HG03103 (cell line): ENCODE results near the gene APOBEC4.
"Not testable (repeated sequence)": the region's sequence is repeated elsewhere in the genome, so short reads cannot be mapped to it uniquely, and the experiment has no call there.

Experiments used
- ATAC-seq: cut with Tn5 transposase; IDR thresholded peaks from one replicate; pipeline ENCODE4 v1.9.1; 2021; ENCODE audit warnings: low read depth; ENCODE audit not compliant: unreplicated experiment

The APOBEC4 gene, protein sequence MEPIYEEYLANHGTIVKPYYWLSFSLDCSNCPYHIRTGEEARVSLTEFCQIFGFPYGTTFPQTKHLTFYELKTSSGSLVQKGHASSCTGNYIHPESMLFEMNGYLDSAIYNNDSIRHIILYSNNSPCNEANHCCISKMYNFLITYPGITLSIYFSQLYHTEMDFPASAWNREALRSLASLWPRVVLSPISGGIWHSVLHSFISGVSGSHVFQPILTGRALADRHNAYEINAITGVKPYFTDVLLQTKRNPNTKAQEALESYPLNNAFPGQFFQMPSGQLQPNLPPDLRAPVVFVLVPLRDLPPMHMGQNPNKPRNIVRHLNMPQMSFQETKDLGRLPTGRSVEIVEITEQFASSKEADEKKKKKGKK

DNA sequence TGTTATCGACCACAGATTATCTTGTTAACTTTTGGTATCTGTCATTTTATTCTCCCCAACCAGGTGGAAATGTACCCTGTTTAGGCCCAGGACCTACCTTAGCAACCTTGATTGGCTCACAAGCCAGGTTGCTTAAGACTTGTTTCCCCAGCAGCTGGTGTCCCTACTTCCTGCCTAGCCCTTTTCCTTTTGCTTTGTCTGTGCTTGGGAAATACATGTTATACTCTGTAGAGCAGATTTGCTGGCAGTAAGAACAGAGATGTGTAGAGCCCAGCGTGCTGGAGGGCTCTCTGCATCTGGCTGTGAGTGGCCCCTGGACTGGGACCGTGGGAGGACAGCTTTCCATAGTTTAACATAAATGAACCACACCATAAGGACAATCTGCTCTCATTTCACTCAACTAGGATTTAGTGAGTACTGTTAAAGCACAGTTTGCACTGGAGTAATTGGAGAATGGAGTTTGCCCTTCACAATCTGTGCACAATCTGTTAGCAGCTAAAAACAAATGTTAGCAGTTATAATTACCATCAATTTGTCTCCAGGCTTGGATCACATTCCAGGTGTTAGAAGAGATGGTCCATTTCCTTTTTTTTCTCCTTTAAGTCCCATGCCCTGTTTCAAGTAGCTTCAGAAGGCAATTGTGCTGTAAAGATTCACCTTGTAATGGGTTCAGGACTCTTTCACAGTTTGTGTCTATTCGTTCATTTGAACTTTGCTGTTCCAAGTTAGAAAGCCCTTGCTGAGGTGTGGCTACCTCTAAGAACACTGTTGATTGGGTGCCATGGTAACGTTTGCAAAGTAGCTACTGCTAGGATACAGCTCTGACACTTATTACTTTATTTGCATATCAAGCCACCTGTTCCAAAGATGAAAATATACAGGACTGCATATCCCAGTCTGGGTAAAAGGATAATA is at the start of gene APOBEC4:
Gene APOBEC4, minus strand, starts transcription at position 770 of the 915 bp plus-strand sequence. CDS start 4,535 bp downstream, outside the sequence.
- ATAC-seq, result no peak

DNA sequence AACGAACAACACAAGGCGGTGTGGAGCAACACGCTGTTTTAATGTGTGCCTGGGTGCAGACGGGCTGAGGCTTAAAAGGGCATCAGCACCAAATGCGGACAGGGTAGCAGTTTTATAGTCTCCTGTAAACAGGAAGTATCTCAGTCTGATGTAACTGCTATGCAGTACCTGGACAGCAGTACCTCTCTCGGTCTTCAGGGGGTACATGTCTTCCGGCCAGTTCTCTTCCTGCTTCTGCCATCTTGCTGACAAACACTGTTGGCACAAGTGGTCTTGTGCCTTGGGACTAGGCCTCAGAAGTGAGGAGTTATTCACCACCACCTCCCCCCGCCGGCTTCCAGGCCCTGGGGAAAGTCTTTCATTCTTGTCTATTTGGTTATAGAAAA is 49.7 kb upstream of the APOBEC4 start:
- no peak for ATAC-seq

DNA sequence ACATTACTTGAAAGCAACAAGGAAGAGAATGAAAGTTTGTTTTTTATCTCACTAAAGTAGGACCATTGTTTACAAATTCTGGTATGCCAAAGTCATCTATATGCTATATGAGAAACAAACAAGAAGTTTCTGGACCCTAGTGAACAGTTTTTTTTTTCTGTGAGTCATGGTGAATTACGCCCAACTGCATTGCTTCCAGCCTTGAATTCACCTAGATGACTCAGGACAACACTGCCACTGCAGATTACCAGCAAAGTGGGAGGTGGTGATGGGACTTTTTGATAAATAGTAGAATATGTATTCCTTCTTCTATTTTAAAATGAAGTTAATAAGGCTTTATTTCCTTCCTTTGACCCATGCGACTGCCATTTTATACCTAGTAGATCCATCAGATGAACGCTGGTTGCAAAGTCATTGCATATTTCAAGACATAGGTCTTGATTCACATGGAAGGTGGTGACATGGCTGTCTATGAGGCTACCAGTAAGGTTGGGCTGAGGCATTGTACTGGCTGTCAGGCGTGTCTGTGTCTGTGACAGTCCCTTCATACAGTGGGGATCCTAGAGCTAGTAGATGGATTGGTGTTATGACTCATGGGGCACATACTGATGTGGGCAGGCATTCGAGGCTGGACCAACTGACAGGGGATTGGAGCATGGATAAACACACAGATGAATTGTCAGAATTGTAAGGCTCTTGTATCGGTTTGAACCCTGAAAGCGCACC is 49.1 kb upstream of the APOBEC4 start:
- ATAC-seq, result no peak

DNA sequence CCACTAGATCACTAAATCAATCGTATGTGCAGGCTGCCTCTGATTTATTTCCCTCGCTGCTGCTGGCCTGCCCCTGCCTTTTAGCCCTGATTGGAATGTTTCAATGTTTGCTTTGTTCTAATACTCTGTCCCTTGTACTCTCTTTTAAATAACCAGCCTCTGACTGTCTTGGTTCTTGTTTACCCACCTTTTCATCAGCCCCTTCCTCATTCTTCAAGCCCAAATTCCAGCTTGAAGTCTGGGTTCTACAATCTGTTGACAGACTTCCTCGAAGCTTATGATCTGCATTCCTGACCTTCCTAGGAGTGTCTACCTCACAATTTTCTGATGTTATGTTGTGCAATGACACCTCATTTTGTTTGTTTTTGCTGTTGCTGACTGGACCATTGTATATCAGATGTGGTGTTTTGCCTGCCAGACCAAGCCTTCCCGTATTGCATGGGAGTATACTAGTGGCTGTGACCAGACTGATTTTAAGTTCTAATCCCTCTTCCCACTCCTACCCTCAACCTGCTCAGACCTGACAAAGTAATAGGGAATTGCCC is 46.6 kb upstream of the APOBEC4 start:
- no peak for ATAC-seq

DNA sequence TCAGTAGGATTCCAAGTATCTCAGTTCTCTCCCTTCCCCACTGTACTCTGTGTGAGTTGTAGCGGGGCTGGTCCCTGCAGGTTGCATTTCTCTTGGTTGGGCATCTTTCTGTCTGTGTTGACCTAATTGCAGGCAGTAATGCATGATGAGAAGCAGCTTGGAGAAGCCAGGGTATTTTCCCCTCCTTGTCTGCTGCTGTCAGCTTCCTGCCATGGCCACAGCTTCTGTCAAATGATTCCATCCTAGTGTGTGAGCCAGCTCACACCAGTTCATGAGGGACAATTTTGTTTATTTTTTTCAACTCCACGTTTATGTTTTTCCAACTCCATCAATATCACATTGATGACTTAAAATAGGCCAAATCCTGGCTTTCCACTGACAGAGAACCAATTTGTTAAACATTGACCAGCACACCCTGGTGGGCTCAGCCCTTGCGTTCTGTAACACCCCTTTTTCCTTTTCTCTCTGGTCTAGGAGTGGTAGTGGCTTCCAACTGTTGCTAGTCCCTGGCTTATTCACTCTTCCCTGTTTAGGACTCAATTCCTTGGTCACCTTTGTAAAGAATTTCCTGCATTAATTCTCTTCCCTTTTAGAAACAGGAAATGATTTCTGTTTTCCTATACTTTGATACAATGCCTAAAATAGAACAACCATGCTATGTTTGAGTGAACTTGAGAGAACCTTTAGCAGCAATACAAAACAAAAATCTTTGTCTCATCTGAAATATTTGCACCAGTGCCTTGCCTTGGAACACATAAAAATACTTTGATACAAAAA is 44.9 kb upstream of the APOBEC4 start:
- no peak for ATAC-seq

DNA sequence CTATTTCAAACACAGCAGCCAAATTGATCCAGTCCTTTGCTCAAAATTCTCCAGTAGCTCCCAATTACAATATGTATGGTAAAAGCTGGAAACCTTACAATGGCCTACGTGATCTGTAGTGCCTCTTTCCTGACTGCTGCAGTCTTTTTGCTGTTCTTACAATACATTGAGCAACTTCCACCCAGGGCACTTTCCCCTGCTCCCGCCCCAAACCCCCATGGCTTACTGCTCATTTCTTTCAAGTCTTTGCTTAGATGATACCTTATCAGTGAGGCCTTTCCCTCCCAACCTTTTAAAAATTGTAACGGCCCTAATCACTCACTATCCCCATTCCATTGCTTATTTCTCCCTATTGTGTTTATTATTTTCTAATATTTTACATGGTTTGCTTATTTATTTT is 43.9 kb upstream of the APOBEC4 start:
- ATAC-seq, result no peak

DNA sequence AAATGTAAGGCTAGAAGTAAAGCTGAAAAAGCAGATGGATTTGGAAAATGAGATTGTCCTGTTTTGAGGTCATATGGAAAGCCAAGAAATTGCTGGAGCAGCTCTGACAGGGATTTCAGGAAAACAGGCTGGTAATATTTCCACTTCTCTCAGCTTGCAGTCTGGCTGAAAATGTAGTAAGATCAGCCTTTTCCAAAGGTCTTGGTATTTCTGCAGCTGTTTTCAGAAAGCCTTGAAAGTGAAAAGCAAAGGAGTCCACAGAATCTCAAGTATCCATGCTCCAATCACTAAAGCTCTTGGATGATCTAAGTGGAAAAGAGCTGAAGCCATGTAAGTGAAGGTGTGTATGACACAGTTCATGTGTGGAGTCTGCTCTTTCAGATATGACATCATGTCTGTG is 41.6 kb upstream of the APOBEC4 start:
- ATAC-seq, result no peak

DNA sequence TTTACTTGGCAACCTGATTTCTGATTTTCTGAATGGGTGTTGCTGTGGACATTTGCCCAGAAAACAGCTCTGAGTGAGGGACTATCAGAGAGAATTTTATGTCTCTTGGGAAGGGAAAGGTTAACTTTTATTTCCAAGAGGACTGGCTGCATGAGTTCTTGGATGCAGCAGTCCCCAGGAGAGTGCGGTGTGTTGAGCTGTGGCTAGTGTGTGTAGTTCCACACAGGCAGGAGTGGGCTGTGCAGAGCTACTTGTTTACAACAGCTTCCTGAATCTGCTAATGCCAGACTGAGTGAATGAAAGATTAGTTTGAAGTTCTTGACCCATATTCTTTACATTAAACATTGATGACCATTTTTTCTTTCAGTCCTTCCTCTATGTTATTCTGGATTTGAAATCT is 41.0 kb upstream of the APOBEC4 start:
- ATAC-seq, result no peak

DNA sequence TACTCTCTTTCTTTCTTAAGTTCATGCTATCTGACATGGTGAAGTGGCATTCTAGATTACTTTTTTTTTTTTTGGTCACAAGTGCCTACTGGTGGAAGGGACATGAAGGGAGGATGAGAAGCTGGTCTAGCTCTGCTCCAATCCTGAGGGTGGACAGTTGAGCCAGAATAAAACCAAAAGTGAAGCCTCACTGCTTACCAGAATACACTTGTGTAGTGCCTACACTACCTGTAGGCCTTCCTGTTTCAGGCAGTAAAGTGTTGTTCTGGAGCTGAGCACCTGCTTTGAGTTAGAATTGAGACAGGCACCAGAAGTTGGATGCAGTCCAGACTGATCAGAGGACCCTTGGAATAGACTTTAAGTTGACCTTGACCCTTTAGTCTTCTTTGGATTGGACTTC is 40.4 kb upstream of the APOBEC4 start:
- no peak for ATAC-seq

DNA sequence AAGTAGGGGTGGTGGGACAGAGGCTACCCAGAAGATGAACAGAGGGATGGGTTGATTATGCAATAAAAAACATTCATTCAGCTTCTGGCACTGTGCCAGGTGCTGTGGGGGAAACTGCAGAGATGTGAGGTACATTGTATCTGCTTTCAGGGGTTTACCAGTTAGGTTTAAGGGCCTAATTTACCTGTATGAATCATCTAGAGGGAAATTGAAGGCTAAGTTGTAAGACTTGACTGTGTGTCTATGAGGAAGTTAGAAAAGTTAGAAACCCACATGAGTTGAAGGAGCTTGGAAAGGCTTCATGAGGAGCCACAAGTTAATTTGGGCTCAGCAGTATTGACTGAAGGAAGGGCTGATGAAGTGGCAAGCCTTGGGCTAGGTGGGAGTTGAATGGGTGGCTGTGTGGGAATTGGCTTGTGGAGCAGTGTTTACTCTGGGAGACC is 36.7 kb upstream of the APOBEC4 start:
- ATAC-seq, result peak; percentile 72

DNA sequence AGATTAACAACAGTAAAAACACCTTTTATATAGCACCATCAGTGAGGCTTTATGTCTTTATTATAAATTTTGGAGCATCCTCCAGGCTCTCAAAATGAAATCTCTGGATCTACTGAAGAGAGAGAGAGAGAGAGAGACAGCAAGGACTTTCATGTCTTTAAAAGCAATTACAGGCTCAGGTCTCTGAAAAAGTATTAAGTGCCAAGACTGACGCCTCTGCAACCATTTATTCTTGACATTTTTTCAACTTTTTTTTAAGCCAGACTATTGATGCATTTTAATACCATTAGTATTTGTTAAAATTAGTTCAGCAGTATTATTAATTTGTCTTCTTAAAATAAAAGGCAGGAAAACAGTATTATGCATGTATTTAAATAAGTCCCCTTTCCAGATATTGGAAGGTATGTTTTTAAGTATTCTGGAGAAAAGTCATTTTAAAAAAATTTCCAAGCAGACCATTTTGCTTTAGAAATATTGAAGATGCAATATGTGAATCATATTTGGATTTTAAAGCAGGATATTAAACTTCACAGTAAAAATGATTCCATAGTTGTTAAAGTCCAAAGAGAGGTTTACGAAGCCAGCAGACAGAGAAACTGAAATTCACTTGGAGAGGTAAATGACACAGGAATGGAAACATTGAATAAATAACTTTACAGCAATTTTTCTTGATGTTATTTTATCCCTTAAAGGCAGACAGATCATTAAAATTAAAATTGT is 35.4 kb upstream of the APOBEC4 start:
- ATAC-seq, result no peak

DNA sequence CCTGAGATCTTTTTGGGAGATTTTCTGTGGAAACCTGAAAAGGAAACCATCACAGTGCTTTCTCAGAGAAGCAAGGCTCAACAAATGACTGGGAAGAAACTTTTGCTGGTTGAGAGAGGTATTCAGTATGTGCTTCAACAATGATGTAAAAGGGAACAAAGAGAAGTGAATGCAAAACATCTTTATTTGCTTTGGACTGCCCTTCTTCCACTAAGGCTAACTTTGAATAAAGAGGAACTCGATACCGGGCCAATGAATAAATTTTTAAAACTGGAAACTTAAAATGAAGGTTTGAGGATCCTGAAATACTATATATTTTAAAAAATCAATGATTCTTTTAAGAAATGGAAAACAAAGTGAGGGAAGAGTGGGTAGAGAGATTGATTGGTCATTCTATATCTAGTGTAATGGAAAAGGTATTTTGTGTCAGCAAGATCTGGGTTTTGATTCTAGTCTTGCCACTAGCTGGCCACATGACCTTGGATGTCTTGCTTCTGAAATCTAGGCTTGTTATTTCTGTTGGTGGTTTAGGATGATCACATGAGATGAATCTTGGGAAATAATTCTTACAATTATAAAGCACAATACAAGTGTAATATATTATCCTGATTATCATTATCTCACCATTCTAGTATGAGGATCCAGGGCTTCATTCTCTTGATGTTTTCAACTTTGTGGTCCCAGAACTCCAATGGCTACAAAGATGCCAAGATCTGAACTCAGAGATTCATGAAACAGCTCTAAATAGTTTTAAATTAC is 34.6 kb upstream of the APOBEC4 start:
- ATAC-seq, result no peak

DNA sequence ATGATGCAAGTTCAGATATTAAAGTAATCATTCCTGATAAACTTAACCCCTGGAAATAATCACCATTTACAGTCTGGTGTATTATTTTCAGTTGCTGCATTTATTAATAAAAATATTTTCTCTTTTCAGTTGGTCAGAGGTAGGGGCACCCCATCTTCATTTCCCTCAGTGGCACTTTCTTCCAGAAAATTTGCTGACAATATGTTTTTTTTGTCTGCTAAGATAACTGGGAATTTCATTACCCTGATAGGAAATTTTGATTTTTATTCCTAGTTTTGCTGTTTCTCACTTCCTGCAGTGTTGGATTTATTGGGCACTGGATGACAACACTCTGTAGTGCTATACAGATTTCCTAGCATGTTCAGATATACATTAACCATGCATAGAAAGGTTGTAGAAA is 33.1 kb upstream of the APOBEC4 start:
- ATAC-seq, result no peak

DNA sequence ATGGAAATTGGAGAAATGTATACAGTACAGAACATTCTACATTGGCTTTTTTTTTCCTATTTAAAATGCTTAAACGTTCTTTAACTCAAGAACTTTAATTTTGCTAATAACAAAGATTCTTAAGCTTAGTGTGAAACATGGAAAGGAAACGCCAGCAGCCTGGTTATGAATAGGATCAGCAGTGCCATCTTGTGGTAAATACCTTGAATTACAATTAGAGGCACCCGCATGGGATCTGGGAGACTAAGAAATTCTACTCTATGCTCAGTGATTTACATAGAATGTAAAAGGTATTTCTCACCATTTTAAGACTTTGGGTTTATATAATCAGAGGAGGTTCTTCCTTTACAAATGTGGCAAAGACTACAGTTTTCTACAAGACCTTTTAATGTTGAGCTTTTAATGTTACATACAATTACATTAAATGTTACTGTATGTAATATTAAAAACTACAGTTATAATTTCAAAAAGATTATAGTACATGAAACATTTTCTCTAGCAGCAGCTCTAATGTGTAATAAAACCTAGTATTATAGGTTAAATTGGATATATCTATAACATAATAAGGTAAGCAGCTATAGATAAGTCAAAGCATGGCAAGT is 32.1 kb upstream of the APOBEC4 start:
- ATAC-seq, result no peak

DNA sequence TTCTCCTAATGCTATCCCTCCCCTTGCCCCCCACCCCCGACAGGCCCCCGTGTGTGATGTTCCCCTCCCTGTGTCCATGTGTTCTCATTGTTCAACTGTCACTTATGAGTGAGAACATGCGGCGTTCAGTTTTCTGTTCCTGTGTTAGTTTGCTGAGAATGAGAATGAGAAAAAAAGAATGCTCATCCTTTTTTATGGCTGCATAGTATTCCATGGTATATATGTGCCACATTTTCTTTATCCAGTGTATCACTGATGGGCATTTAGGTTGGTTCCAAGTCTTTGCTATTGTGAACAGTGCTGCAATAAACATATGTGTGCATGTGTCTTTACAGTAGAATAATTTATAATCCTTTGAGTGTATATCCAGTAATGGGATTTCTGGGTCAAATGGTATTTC is 26.2 kb upstream of the APOBEC4 start:
- not testable (repeated sequence) for ATAC-seq

DNA sequence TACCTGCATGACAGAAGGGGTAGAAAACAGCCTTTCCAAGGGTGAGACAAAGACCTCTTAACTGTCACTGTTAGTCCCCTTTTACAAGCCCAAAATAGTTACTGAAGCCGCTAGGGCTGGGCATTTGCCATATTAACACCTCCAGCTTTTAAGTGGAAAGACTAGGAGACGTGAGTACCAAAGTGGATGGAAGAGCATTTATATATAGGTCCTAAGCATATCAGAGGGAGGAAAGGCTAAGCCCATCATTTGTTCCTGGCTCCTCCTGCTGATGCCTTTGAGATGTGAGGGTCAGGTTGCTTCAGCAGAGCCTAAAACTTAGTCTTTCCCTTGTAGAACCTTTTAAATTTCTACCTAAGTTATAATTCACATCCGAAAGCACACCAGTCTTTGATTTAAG is 25.7 kb upstream of the APOBEC4 start:
- no peak for ATAC-seq

DNA sequence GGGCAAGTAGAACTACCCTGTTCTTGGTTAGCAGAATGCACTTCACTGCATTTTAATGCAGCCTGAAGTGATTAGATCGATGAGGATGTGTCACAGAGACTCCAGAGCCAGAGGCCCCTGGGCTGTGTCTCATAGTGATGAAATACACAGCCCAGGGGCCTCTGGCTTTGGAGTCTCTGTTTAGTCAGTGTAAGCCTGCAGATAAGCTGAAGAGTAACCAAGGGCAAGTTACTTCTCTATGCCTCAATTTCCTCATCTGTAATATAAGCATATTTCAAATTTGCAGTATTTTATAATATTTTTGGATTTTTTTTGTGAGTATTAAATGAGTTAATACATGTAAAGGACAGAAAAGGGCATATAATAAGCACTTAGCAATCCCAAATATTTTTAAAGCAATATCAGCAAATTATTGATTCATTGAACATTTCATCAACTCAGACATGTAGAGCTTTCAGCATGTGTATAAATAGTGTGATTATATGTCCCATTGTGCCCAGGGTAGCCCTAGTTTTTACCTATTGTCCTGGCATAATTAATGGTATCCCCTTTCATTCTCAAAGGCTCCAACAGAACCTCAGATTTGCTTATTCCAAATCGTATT is 23.6 kb upstream of the APOBEC4 start:
- ATAC-seq, result no peak
